ENCODE measurements around the gene RAD18. TPM values are rescaled to one million over a fixed set of nuclear protein-coding genes. Genes with fewer than 3 reads are reported as not detected.
A peak's percentile ranks its signal among the peaks of the same experiment; 100 is the strongest.

RAD18 gene
- total and polyA plus RNA-seq, 8 donors, result 1.4 to 87.9 (median 4.6) TPM

DNA sequence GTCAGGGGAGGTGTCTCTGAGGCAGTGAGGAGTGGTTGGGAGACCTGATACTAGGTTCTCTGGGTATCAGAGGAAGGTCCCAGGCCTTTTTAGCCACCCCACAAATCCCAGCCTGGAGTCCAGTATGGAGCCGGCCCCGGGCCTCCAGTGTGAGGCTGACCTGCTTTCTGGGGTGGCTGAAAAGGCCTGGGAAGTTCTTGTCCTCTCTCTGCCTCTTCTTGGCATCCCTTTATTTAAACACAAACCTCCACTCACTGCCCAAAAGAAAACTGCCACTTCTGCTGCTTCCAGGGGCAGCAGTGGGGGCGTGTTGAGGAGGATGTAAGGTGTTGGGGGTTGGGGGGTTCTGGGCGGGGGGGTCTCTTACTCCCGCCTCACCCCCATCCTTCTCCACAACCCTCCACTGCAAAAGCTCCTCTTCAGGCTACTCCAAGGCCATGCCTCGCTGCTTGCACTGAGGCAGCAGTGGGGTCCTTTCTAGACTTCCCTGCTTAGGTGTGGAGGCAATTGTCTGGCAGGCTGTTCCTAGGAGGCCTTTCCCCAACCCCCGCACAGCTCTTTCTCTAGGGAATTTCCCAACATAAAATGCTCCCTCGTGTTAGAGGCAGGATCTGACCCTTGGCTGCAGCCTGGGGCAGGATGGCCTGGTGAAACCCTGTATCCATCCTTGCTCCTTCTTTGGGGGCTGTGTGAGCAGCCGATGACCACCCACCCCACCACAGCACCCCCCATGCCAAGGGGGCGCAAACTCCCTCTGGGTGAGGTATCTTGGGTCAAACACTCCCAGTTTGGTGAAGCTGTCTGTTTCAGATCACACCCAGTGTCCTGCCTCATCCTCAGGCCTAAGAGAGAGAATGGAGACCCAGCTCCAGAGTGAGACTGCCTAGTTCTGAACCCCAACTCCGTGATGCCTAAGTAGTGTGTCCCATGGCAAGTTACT, 12.1 kb upstream of the RAD18 start:
- Histone ChIP-seq H3K4me1 (peaks cover 0 to 3% (median 0%) of the 10 kb centered on the region in 4 donors), H3K4me3 (no peak overlapping the region), H3K9me3 (peaks cover 0 to 12% (median 8%) of the 10 kb centered on the region in 4 donors), H3K36me3 (no peaks in the 10 kb centered on the region), H3K27ac (no peak overlapping the region), H3K27me3 (peaks cover 0 to 34% (median 0%) of the 10 kb centered on the region in 3 donors)
- intact Hi-C loops (cut with DNase I; ENCODE audit: low total_unique reads), result no loop called here
- no peak for TF ChIP-seq POLR2AphosphoS5 (IDR thresholded peaks at IDR 0.05)
- no peak for TF ChIP-seq POLR2A (IDR thresholded peaks at IDR 0.05)
- TF ChIP-seq, protein P1, sequence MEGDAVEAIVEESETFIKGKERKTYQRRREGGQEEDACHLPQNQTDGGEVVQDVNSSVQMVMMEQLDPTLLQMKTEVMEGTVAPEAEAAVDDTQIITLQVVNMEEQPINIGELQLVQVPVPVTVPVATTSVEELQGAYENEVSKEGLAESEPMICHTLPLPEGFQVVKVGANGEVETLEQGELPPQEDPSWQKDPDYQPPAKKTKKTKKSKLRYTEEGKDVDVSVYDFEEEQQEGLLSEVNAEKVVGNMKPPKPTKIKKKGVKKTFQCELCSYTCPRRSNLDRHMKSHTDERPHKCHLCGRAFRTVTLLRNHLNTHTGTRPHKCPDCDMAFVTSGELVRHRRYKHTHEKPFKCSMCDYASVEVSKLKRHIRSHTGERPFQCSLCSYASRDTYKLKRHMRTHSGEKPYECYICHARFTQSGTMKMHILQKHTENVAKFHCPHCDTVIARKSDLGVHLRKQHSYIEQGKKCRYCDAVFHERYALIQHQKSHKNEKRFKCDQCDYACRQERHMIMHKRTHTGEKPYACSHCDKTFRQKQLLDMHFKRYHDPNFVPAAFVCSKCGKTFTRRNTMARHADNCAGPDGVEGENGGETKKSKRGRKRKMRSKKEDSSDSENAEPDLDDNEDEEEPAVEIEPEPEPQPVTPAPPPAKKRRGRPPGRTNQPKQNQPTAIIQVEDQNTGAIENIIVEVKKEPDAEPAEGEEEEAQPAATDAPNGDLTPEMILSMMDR (IDR thresholded peaks at IDR 0.05), result no peak
- no peak for TF ChIP-seq EP300 (IDR thresholded peaks at IDR 0.05)
- no peak for DNase-seq
- WGBS, 5 donors, result 75 to 81% (median 79%) methylated on average over 10 to 11 of the region's 11 CpGs

- Histone ChIP-seq H3K4me1 (peaks cover 0 to 3% (median 0%) of the 10 kb centered on the region in 4 donors), H3K36me3 (no peaks in the 10 kb centered on the region), H3K27me3 (peaks cover 0 to 35% (median 0%) of the 10 kb centered on the region in 3 donors), H3K9me3 (peaks cover 0 to 9% (median 6%) of the 10 kb centered on the region in 4 donors), H3K27ac (no peak overlapping the region), H3K4me3 (no peak overlapping the region)
- TF ChIP-seq POLR2A (IDR thresholded peaks at IDR 0.05), result no peak
- TF ChIP-seq EP300 (IDR thresholded peaks at IDR 0.05), result no peak
- TF ChIP-seq POLR2AphosphoS5 (IDR thresholded peaks at IDR 0.05), result no peak
- TF ChIP-seq, protein P1 (IDR thresholded peaks at IDR 0.05), result no peak
- intact Hi-C loops (cut with DNase I; ENCODE audit: low total_unique reads), result loop anchor here (5.0 kb wide), 2 partner anchors 93 to 328 kb away; no protein-coding TSS in a partner anchor
- DNase-seq, result no peak
- 90 to 99% (median 93%) methylated on average over 2 of the region's 2 CpGs for WGBS, 5 donors
Measured at GRCh38 chr3:8974458-8974857, 11.2 kb upstream of the RAD18 start.

DNA sequence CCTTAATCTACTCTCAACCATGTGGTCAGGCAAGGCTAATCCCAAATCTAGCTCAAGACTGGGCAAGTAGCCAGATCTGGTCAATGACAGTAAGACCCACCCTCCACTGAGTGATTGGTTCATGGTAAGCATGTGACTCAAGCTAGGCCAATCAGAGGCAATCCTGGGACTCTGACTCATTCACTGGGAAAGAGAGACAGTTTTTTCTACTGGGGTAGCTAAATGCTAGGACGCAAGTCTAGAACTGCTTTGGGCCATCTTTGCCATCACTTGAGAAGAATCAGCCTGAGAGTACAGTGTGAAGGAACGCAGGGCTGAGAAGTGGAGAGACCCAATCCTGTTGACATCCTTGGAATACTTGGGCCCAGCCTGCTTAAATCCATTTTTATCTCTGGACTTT, 9.4 kb upstream of the RAD18 start:
- TF ChIP-seq EP300 (IDR thresholded peaks at IDR 0.05) (no peak), POLR2A (IDR thresholded peaks at IDR 0.05) (no peak), POLR2AphosphoS5 (IDR thresholded peaks at IDR 0.05) (no peak)
- TF ChIP-seq, protein P1 (IDR thresholded peaks at IDR 0.05), result no peak
- Histone ChIP-seq H3K9me3 (no peaks in the 10 kb centered on the region), H3K27ac (no peak overlapping the region), H3K4me3 (no peak overlapping the region), H3K36me3 (no peaks in the 10 kb centered on the region), H3K27me3 (peaks cover 0 to 42% (median 0%) of the 10 kb centered on the region in 3 donors), H3K4me1 (peaks cover 0 to 3% (median 0%) of the 10 kb centered on the region in 4 donors)
- peak in 1 of 2 donors; percentile 36 for DNase-seq
- intact Hi-C loops (cut with DNase I; ENCODE audit: low total_unique reads), result loop anchor here (5.0 kb wide), 2 partner anchors 95 to 330 kb away; no protein-coding TSS in a partner anchor
- WGBS, 5 donors, result 84 to 97% (median 90%) methylated on average over 2 of the region's 2 CpGs

GRCh38 chr3:8970971-8971589, 7.8 kb upstream of the RAD18 start:
- peaks cover 0 to 3% (median 0%) of the 10 kb centered on the region in 4 donors for H3K4me1 ChIP-seq
- no peaks in the 10 kb centered on the region for H3K9me3 ChIP-seq
- H3K27ac ChIP-seq, result no peak overlapping the region
- H3K27me3 ChIP-seq, result peaks cover 0 to 27% (median 0%) of the 10 kb centered on the region in 3 donors
- no peak overlapping the region for H3K4me3 ChIP-seq
- intact Hi-C loops (cut with DNase I; ENCODE audit: low total_unique reads), result loop anchor here (5.0 kb wide), 2 partner anchors 96 to 331 kb away; no protein-coding TSS in a partner anchor
- TF ChIP-seq, protein P1 (IDR thresholded peaks at IDR 0.05), result peak in 5 of 7 experiments; percentile 95 to 98 (median 97)
- TF ChIP-seq POLR2A (IDR thresholded peaks at IDR 0.05) (no peak), EP300 (IDR thresholded peaks at IDR 0.05) (no peak), POLR2AphosphoS5 (IDR thresholded peaks at IDR 0.05) (peak in 1 of 3 donors; percentile 14)
- WGBS, 5 donors, result 0 to 3% (median 1%) methylated on average over 7 of the region's 7 CpGs
- peak; percentile 77 to 88 for DNase-seq
- no peaks in the 10 kb centered on the region for H3K36me3 ChIP-seq
